Measurements from ENCODE around the gene MTIF2.
"Not testable (repeated sequence)": the region's sequence is repeated elsewhere in the genome, so short reads cannot be mapped to it uniquely, and the experiment has no call there.

MTIF2 gene

DNA sequence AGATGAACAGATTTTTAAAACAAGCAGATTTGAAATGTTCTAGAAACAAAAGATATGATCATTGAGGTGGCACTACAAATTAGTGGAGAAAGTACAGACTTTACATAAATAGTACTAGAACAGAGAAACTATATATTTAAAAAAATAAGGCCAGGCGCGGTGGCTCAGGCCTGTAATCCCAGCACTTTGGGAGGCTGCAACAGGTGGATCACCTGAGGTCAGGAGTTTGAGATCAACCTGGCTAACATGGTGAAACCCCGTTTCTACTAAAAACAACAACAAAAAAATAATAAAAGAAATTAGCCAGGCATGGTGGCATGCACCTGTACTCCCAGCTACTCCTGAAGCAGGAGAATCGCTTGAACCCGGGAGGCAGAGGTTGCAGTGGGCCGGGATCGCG, 82.2 kb downstream of the MTIF2 start:
- DNase-seq, result not testable (repeated sequence)
